ENCODE data around the gene CHST11.

GRCh38 chr12:104600036-104600712, 143.4 kb downstream of the CHST11 start:
- TF ChIP-seq CTCF (IDR thresholded peaks at IDR 0.05) (no peak), POLR2A (IDR thresholded peaks at IDR 0.05) (no peak)
